Neural cell (in vitro differentiated cells): ENCODE data around the gene EML4.

Experiments
- CTCF ChIP-seq: fragments of 450-650 bp; IDR thresholded peaks from 2 replicates; pipeline ENCODE4 v1.5.1; 2014; ENCODE audit warnings: antibody characterized with exemption, mild to moderate bottlenecking, moderate library complexity; ENCODE audit not compliant: poor library complexity, severe bottlenecking
- EZH2 ChIP-seq: fragments of 200-600, 300-800 bp; shearing (Covaris generic), sonication (generic); IDR thresholded peaks from 2 replicates; pipeline ENCODE4 v1.6.1; 2014; ENCODE audit warnings: antibody characterized with exemption, low read length, borderline replicate concordance, mild to moderate bottlenecking; ENCODE audit not compliant: insufficient read depth, poor library complexity, severe bottlenecking
- MXI1 ChIP-seq: fragments of 450-650 bp; conservative IDR thresholded peaks from 2 replicates; pipeline ENCODE4 v1.6.1; 2014; ENCODE audit warnings: antibody characterized with exemption, mild to moderate bottlenecking; ENCODE audit not compliant: poor library complexity, severe bottlenecking
- POLR2AphosphoS5 ChIP-seq: IDR thresholded peaks from 2 replicates; pipeline ENCODE4 v1.6.1; 2012
- RAD21 ChIP-seq: fragments of 450-650 bp; conservative IDR thresholded peaks from 2 replicates; pipeline ENCODE4 v1.6.1; 2014; ENCODE audit warnings: antibody characterized with exemption, mild to moderate bottlenecking, moderate library complexity
- REST ChIP-seq: IDR thresholded peaks from 2 replicates; pipeline ENCODE4 v1.6.1; 2012; ENCODE audit warnings: borderline replicate concordance

DNA sequence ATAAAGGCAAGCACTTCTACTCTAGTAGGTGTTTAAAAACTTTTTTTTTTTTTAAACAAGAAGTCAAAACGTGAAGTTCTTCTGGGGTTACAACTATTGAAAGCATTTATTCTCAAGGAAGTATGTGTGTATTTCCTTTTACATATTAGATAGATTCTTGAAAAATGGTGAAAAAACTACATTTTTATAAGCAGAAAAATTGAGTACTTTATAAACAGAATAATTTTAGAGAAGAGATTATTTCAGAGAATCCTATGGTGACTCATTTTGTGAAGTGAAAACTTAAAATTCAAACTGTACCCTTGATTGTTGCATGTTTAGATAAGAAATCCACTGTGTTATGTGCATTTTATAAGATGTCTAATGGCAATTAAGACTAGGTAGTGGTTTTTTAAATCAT, 2.9 kb downstream of the EML4 start:
- TF ChIP-seq CTCF, result no peak
- TF ChIP-seq POLR2AphosphoS5, result no peak
- no peak for TF ChIP-seq MXI1
- TF ChIP-seq RAD21, result no peak
- TF ChIP-seq EZH2, result no peak
- TF ChIP-seq REST, result no peak
